Nephron progenitor cell (in vitro differentiated cells): ENCODE results near the gene FOXK2.
"Not testable (repeated sequence)": the region's sequence is repeated elsewhere in the genome, so short reads cannot be mapped to it uniquely, and the experiment has no call there.

Experiments used
- DNase-seq: peaks from one replicate; pipeline ENCODE4 v3.0.0; 2021
- H3K27ac Mint-ChIP-seq: 2 replicates; pipeline ENCODE4 v1.8.0; 2021; ENCODE audit warnings: mild to moderate bottlenecking, moderate library complexity, mixed read lengths
- H3K27me3 Mint-ChIP-seq: 2 replicates; pipeline ENCODE4 v1.8.0; 2021; ENCODE audit warnings: mild to moderate bottlenecking, low read depth, mixed read lengths; ENCODE audit not compliant: poor library complexity
- H3K36me3 Mint-ChIP-seq: 2 replicates; pipeline ENCODE4 v1.8.0; 2021; ENCODE audit warnings: low read depth, mixed read lengths
- H3K4me1 Mint-ChIP-seq: 2 replicates; pipeline ENCODE4 v1.8.0; 2021; ENCODE audit warnings: mixed read lengths
- H3K4me3 Mint-ChIP-seq: 2 replicates; pipeline ENCODE4 v1.8.0; 2021; ENCODE audit warnings: mild to moderate bottlenecking, moderate library complexity, mixed read lengths
- H3K9me3 Mint-ChIP-seq: 2 replicates; pipeline ENCODE4 v1.8.0; 2021; ENCODE audit warnings: mild to moderate bottlenecking, moderate library complexity, mixed read lengths
- TF ChIP-seq, protein P1 (sequence below): fragments of 200-600 bp; sonication (generic); IDR thresholded peaks from 2 replicates; pipeline ENCODE4 v1.5.0; 2021; ENCODE audit warnings: antibody characterized with exemption

FOXK2 gene

DNA sequence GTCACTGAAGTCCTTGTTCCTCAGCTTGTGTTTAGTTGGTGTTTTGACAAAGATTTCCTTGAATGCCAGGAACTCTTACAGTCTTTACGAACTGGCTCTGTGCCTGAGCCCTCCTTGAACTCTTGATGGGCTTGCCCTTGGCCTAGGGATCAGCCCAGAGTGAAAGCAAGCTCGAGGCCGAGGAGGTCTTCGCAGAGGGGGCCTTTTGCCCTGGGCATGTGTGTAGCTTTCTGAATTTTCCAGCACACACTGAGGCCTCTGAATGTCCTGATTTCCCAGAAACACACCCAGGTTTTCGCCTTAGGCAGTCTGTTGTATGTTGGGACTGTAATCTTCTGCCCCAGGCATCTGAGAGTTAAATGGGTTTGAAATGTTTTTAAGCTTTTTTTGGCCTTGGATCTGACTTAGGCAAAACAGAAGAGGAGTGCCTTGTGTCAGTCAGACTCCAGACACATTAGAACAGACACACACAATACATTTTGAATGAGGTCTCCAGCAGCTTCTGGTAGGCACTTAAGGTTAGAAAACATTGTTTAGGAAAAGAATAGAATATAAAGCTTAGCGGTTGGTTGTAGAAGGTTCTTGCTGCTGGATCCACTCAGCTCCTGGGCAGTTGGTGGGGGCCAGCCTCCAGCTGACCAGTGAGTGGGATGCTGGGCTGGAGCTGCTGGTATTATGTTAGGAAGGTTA, 17.1 kb downstream of the FOXK2 start:
- no peaks in the 10 kb centered on the region for H3K9me3 Mint-ChIP-seq
- H3K36me3 Mint-ChIP-seq, result peaks cover 15% of the 10 kb centered on the region
- H3K4me3 Mint-ChIP-seq, result no peak overlapping the region
- peak overlapping the region; percentile 97 for H3K27ac Mint-ChIP-seq
- H3K27me3 Mint-ChIP-seq, result no peaks in the 10 kb centered on the region
- peaks cover 47% of the 10 kb centered on the region for H3K4me1 Mint-ChIP-seq
- no peak for DNase-seq
- TF ChIP-seq, protein P1, sequence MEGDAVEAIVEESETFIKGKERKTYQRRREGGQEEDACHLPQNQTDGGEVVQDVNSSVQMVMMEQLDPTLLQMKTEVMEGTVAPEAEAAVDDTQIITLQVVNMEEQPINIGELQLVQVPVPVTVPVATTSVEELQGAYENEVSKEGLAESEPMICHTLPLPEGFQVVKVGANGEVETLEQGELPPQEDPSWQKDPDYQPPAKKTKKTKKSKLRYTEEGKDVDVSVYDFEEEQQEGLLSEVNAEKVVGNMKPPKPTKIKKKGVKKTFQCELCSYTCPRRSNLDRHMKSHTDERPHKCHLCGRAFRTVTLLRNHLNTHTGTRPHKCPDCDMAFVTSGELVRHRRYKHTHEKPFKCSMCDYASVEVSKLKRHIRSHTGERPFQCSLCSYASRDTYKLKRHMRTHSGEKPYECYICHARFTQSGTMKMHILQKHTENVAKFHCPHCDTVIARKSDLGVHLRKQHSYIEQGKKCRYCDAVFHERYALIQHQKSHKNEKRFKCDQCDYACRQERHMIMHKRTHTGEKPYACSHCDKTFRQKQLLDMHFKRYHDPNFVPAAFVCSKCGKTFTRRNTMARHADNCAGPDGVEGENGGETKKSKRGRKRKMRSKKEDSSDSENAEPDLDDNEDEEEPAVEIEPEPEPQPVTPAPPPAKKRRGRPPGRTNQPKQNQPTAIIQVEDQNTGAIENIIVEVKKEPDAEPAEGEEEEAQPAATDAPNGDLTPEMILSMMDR, result no peak

DNA sequence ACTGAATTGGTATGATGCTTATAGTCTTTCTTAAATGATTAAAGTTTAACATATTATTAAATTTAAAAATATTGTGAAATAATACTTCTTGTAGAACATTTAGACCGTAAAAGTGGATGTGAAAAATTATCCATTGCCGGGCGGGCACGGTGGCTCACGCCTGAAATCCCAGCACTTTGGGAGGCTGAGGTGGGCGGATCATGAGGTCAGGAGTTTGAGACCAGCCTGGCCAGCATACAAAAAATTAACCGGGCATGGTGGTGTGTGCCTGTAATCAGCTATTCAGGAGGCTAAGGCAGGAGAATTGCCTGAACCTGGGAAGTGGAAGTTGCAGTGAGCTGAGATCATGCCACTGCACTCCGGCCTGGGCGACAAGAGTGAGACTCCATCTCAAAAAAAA, 17.7 kb downstream of the FOXK2 start:
- H3K4me3 Mint-ChIP-seq, H3K27ac Mint-ChIP-seq, H3K9me3 Mint-ChIP-seq, DNase-seq, H3K27me3 Mint-ChIP-seq: not testable (repeated sequence)
- H3K4me1 Mint-ChIP-seq, result peaks cover 46% of the 10 kb centered on the region
- peaks cover 14% of the 10 kb centered on the region for H3K36me3 Mint-ChIP-seq

DNA sequence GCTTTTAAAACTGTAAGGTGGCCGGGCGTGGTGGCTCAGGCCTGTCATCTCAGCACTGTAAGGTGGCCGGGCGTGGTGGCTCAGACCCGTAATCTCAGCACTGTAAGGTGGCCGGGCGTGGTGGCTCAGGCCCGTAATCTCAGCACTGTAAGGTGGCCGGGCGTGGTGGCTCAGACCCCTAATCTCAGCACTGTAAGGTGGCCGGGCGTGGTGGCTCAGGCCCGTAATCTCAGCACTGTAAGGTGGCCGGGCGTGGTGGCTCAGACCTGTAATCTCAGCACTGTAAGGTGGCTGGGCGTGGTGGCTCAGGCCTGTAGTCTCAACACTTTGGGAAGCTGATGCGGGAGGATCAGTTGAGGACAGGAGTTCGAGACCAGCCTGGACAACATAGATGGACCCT, 19.5 kb downstream of the FOXK2 start:
- peak overlapping the region; percentile 18 for H3K27ac Mint-ChIP-seq
- peaks cover 20% of the 10 kb centered on the region for H3K36me3 Mint-ChIP-seq
- DNase-seq, H3K27me3 Mint-ChIP-seq, H3K9me3 Mint-ChIP-seq, H3K4me3 Mint-ChIP-seq: not testable (repeated sequence)
- H3K4me1 Mint-ChIP-seq, result peaks cover 41% of the 10 kb centered on the region

DNA sequence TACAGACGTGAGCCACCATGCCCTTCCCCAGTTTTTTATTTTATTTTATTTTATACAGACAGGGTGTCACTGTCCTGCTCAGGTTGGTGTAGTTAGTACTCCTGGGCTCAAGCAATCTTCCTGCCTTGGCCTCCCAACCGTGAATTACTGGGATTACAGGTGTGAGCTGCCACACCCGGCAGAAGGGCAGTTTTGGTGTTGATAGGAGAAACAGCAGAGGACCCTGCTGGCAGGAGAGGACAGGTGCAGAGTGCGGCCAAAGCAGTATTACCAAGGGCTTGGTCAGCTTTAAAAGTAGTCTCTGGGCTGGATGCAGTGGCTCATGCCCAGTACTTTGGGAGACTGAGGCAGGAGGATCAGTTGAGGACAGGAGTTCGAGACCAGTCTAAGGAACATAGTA, 22.9 kb downstream of the FOXK2 start:
- H3K27me3 Mint-ChIP-seq, result no peaks in the 10 kb centered on the region
- peaks cover 38% of the 10 kb centered on the region for H3K9me3 Mint-ChIP-seq
- H3K27ac Mint-ChIP-seq, result no peak overlapping the region
- TF ChIP-seq, protein P1, result no peak
- H3K4me1 Mint-ChIP-seq, result peaks cover 22% of the 10 kb centered on the region
- peaks cover 47% of the 10 kb centered on the region for H3K36me3 Mint-ChIP-seq
- H3K4me3 Mint-ChIP-seq, result no peak overlapping the region
- no peak for DNase-seq

DNA sequence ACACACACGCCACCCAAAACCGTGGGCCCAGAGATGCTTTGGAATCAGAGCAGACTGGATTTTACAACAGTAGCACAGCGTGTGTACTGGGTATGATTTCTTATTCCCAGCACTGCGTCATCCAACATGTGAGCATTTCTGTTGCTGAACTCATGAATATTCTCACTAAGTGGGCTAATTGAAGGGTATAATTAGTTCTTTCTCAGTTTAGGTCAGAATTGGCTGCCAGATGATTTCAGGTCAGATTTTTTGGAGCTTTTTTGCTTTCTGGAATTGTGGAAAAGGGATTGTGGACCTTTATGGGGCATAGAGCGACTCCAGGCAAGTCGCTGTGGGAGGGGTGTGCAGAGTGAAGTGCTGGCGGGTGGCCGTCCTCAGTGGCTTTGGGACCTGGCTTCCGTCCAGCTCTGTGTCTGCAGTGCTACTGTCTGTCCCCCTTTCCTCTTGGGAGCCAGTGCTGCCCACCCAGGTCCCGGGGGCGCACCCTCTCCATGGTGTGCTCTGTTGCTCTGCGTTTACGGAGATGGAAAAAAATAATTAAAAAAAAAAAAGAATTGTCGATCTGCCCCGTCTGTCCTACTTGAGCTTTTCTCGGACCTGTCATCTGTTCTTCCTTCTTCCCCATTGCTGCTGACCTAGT, 25.0 kb downstream of the FOXK2 start:
- Mint-ChIP-seq H3K27ac (peak overlapping the region; percentile 68), H3K9me3 (peaks cover 47% of the 10 kb centered on the region), H3K4me3 (no peak overlapping the region), H3K27me3 (no peaks in the 10 kb centered on the region), H3K36me3 (peaks cover 61% of the 10 kb centered on the region), H3K4me1 (peaks cover 22% of the 10 kb centered on the region)
- TF ChIP-seq, protein P1, result no peak
- DNase-seq, result no peak

DNA sequence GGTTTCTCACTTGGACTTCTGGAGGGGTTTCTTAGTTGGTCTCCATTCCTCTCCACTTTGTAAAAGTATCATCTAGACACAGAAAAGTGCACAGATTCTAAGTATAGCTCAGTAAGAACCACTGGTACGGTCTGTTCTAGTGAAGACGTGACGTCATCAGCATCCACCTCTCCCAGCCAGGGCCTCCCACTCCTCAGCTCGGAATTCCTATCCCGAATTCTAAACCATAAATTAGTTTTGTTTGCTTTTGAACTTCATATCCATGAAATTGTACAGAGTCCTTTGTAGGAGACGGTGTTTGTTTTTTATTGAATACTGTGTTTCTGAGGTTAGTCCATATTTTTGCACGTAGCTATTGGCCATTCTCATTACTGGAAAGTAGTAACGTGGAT, 25.5 kb downstream of the FOXK2 start:
- Mint-ChIP-seq H3K36me3 (peaks cover 61% of the 10 kb centered on the region), H3K4me3 (no peak overlapping the region), H3K4me1 (peaks cover 22% of the 10 kb centered on the region), H3K27me3 (no peaks in the 10 kb centered on the region), H3K9me3 (peaks cover 47% of the 10 kb centered on the region), H3K27ac (peak overlapping the region; percentile 16)
- no peak for DNase-seq
- TF ChIP-seq, protein P1, result no peak

DNA sequence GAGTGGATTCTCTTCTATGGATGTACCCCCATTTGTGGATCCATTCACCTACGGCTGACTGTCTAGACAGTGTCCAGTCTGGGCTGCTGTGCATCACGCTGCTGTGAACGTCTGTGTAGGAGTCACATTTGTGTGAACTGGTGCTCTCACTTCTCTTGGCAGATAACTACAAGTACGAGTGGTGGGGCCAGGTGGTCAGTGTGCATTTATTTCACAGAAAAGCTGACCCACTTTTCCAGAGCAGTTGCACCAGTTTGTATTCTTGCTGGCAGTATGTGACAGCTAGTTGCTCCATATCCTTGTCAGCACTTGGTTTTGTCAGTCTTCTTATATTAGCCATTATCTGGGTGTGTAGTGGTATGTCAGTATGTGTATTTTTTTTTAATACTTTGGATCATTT, 28.4 kb downstream of the FOXK2 start:
- H3K4me3 Mint-ChIP-seq, result no peak overlapping the region
- H3K36me3 Mint-ChIP-seq, result peaks cover 49% of the 10 kb centered on the region
- no peak for DNase-seq
- H3K27ac Mint-ChIP-seq, result peak overlapping the region; percentile 77
- H3K4me1 Mint-ChIP-seq, result peaks cover 27% of the 10 kb centered on the region
- H3K9me3 Mint-ChIP-seq, result peaks cover 45% of the 10 kb centered on the region
- no peaks in the 10 kb centered on the region for H3K27me3 Mint-ChIP-seq
- TF ChIP-seq, protein P1, result no peak
